GM19372 (cell line): Measurements from ENCODE around the gene TMEM164.

ENCODE experiments used
- ATAC-seq: cut with Tn5 transposase; IDR thresholded peaks from one replicate; pipeline ENCODE4 v1.9.1; 2021; ENCODE audit warnings: mild to moderate bottlenecking, low read depth, moderate library complexity; ENCODE audit not compliant: unreplicated experiment

The TMEM164 gene

DNA sequence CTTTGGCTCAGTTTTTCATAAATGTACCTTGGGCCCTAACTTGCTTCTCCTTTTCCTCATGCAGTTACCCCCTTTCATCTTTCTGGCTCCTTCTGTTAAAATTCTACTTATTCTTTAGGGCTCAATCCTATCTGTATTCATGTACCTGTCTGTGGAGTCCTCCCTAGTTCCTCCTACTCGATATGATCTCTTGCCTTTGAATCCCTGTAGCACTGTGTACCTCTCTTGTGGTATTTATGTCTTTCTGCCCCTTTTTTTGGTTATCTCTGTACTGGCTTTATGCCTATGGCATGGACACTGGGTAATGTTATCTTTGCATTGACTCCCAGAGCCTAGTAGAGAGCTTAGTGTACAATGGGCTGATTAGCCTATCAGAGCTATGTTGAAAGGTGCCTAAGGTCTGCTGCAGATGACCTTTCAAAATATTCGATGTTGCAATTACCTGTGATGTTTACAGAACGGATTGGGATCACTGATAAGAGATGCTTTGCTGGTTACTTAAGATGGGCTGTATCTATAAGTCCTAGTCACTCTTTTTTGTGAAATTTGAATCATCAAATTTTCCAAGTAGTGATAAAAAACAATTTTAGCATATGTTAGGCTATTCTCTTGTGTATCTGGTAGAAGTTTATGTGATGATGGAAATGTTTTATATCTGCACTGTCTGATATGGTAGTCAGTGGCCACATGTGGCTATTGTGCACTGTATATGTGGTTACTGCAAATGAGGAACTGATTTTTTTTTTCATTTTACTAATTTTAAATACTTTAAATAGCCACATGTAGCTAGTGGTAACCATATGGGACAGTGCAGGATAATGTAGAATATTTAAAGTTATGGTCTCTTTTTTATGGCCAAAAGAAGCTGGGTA lies 33.5 kb downstream of the TMEM164 start:
- no peak for ATAC-seq

DNA sequence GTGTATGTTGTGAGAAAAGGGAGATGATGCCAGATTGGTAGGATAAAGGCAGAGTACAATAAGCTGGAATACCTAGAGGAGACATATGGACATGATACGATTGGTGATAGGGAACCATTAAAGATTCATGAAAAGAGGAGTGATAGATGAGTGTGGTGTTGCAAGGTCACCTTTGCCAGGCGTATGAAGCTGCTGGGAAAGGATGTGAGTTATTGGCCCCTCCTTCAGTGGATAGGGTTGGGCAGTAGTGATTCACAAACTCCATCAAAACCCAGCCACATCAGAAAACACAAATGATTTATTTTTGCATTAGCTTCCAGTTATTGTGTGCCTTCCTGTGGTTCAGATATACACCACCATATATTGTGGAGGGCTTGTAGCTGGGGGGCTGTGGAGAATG lies 34.3 kb downstream of the TMEM164 start:
- no peak for ATAC-seq

DNA sequence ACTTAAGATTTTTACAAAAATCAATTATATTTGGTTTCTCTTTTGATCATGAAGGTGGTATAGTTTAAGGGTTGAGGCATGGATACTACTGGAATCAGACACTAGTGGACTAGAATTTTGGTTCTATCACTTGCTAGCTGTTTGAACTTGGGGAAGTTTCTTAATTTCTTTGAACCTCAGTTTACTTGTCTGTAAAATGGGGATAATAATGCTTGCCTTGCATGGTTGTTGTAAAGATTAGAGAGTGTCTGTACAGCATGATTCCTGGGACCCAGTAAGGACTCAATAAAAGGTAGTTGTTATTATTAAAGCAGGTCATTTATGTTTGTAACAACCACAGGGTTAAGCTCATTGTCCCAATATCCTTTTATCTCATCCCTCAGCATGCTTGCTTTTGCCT lies 36.0 kb downstream of the TMEM164 start:
- ATAC-seq = no peak

DNA sequence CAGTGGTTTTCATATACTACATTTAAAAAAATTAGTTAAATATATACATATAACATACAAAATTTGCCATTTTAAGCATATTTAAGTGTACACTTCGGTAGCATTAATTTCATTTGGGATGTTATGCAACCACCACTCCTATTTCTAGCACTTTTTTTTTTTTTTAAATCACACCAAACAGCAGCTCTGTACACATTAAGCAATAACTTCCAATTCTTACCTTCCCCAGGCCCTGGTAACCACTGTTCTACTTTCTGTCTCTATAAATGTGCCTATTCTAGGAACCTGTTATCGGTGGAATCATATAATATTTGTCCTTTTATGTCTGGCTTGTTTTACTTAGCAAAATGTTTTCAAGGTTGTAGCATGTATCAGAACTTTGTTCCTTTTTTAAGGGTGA lies 39.1 kb downstream of the TMEM164 start:
- no peak for ATAC-seq

DNA sequence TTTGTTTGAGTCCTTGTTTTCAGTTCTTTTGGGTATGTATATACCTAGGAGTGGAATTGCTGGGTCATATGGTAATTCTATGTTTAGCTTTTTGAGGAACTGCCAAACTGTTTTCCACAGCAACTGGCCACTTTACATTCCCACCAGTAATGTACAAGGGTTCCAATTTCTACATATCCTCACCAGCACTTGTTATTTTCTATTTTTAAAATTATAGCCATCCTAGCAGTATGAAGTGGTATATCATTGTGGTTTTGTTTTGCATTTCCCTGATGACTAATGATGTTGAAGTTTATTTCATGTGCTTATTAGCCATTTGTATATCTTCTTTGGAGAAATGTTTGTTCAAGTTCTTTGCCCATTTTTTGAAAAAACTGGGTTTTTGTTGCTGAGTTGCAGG lies 39.6 kb downstream of the TMEM164 start:
- no peak for ATAC-seq

DNA sequence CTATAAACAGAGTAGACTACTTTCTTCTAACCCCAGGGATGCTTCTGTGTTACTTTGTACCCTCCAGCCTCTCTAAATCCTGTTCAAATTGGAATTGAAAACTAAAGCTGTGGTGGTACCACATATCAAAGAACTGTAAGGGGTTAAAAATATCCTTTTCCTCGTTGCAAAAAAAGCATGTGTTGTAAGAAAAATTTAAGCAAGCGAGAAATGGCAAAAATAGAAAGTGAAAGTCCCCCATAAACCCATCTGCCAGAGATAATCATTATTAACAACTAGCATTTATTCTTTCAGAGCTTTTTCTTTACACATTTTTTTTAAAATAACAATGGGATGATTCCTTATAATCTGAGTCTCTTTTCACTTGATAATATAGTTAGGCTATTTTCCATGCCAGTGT lies 40.6 kb downstream of the TMEM164 start:
- no peak for ATAC-seq

DNA sequence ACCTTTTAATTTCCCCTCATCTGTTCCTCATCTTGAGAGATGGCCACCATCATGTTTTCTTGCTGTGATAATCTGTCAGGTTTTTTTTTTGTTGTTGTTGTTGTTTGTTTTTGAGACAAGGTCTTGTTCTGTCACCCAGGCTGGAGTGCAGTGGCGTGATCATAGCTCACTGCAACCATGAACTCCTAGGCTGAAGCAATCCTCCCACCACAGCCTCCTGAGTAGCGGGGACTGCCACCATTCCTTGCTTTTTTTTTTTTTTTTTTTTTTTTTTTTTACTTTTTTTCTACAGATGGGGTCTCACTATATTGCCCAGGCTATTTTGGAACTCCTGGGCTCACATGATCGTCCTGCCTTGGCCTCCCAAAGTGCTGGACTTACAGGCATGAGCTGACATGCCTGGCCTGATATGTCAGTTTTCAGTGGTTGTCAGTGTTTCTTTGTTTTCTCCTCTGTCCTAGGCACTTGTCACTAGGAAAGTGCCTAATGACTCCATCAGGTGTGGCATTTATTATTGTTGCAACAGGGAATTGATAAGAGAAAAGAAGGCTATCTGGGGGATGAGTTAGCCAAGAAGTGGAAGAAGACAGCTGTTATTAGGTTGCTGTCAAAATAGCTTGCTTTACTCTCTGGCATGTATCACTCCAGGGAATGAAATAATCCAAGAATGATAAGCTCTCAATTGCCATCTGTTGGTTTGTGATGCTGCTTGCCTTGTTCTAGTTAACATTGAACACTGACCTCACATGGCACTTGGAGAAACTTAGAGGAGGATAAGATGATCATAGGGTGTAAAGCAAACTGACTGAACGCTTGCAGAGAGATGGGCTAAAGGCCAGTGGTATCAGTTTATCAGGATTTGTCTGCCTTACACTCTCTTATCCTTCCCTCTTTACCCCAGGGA lies 41.7 kb downstream of the TMEM164 start:
- ATAC-seq = no peak

DNA sequence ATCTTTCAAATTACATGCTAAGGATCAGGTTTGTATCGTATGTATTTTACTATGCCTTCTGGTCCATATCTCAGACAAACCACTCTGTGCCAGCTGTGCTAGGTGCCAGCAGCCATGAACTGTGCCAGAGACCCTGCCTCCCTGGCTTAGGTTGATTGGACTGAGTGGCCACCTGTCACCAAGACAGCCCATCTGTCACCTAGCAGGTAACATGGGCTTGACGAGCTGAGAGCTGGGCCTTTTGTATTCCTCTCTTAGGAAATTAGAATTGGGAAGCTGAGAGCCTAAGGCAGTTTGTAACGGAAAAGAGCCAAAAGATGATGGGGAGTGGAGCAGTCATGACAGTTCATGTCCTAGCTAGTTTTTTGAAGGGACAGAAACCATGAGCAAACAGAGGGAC lies 42.5 kb downstream of the TMEM164 start:
- no peak for ATAC-seq

DNA sequence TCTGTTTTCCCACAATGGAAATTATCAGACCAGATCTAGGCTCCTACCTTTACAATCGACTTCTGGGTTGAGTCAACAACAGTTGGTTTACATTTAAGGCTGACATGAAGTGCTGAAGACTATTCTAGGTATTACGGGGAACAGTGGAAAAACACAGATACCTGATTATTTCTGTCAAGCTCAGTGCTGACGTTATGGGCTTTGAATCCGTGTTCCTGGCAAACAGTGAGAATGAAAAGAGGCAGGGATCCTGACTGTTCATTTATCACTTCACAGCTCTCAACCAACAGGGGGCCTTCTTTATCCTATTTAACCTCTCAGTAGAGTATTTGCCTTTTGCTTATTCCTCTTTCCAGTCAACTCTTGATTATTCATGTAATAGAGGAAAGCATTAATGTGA lies 43.1 kb downstream of the TMEM164 start:
- ATAC-seq = no peak

DNA sequence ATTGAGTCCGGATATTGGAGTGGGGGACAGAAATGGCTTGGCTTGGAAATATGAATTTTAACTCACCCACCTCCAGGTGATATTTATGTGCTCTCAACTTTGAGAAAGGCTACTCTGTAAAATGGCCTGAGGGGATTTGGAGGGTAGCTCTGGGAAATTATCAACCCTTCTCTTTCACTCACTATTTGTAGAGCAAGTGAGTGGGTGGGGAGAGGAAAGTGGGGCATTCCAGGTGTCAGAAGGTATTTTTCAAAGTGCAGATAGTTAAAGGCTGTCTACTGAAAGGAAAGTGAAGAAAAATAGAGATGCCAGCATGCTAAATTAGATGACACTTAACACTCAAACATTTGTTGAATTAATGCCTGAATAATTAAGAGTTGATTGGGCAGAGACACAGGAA lies 44.1 kb downstream of the TMEM164 start:
- ATAC-seq = no peak

DNA sequence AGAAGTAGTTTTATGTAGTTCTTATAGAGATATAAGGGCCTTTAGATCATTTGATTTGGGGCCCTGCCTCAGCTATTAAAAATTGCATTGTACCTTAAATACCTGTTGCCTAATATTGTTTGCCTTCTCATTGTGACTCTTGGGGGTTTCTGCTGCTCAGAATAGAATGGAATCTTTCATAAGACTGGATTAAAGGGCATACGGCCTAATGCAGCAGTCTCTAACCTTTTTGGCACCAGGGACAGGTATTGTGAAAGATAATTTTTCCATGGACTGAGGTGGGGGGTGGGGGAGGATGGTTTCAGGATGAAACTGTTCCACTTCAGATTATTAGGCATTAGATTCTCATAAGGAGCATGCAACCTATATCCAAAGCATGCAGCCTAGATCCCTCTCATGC lies 46.2 kb downstream of the TMEM164 start:
- no peak for ATAC-seq

DNA sequence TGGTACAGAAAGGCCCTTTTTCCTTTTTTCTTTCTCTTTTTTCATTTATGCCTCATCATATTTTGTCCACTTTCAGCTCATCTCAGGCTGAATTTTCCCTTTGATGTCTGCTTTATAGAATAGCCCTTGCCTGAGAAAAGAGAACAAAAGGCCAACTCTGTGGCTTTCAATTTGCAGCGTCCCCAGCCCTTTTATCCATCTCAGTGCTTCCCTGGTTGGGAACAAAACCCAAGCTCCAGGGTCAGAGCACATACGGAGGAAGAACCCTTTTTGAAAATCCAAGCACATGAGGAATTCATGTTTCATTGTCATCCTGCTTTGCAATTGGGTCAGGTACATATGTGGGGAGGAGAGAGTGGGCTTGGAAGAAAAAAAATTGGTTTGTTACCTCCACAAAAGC lies 47.5 kb downstream of the TMEM164 start:
- ATAC-seq = no peak

DNA sequence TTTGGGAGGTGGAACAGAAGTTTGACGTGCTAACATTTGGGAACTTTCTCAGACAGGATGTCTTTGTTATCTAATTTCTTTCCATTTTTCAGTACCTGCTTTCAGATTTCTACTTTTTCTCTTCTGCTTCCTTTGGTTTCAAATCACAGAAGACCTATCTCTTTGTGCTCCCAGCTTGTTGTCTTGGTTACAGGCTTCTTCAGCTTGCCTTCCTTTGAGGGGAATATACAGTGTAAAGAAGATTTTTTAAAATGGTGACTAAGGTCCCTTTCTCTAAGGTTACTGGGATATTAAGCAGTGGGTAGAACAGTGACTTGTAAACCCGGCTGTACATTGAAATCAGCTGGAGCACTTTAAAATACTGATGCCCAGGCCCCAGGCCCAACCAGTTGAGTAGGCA lies 48.0 kb downstream of the TMEM164 start:
- ATAC-seq = no peak

DNA sequence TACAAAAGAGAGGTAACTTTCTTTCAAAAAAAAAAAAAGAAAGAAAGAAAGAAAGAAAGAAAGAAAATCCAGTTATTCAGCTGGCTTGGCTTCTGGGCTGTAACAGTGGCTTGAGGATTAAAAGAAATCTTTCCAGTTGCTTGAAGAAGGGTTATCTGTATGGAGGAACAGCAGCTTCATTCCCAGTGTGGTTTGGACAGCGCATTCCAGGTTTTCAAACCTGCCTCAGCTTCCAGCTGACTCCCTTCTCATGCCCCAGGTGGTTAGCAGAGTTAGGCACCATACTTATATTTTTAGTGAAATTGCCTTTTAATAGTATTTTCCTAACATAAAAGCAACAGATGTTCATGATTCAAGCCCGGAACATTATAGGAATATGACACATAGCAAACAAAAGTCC lies 48.6 kb downstream of the TMEM164 start:
- ATAC-seq = no peak

DNA sequence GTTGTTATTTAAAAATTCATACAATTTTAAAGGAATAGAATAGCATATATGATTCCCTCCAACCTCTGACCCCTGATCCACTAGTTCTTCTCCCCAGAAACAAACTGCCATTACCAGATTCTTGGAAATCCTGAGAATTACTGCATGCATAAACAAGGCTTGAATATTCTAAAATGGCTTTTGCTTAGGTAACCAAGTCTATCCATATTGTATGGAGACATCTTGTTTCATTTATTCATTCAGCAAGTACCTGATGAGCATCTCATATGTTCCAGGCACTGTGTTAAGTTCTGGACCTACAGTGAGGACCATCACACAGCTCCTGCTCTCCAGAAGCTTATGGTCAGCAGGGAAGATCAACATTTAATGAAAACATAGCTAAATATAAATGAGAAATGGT lies 49.4 kb downstream of the TMEM164 start:
- ATAC-seq = no peak

DNA sequence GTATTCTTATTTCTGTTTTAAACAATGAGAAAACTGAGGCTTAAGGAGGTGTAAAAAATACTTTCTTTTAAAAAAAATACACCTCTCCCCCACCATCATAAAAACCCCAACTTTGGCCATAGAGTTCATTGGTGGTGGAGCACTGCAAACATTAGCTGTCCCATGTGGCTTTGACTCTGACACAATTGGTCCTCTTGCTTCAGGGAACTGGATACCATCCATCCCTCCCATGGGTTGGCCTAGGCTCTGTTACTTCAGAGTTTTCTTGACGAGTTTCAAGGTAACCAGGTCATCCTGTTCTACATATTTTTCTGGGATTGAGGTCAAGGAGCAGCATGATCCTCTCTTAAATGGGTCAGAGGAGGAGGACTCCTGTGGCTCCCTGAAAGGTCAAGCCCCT lies 50.5 kb downstream of the TMEM164 start:
- no peak for ATAC-seq

DNA sequence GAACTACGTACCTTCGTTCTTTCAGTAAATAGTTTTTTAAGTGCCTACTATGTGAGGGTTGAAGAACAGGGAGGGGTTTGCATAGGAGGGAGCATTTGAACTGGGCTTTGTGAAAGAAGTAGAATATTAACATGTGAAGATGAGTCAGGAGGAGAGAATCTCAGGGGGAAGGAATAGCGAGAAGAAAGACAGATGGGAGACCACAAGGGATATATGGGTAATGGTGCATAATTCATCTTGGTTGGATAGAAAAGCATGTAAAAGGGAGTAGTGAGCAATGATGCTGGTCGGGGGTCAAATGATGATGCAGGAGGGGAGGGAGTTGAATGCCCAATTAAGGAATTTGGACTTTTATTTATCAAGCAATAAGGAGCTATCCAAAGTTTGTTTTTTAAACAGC lies 52.7 kb downstream of the TMEM164 start:
- no peak for ATAC-seq

DNA sequence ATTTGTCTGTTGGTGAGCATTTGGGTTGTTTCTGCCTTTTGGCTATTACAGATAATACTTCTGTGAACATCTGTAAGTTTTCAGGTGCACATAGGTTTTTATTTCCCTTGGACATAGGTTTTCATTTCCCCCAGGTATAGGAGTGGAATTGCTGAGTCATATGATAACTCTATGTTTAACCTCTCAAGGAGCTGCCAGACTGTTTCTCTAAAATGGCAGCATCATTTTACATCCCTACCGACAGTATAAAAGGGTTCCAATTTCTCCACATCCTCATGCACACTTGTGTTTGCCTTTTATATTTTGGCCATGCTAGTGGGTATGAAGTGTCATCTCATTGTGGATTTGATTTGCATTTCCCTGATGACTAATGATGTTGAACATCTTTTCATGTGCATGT lies 53.5 kb downstream of the TMEM164 start:
- ATAC-seq = no peak

DNA sequence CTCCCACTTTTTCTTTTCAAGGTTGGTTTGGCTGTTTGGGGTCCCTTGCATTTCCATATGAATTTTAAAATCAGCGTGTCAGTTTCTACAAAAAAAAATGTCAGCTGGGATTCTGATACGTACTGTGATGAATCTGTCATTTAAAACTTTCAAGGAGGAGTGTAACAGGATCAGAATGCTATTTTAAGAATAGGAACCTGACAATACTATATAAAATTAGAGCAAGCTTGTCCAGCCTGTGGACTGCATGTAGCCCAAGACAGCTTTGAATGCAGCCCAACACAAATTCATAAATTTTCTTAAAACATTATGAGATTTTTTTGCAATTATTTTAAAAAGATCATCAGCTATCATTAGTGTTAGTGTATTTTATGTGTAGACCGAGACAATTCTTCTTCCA lies 56.5 kb downstream of the TMEM164 start:
- no peak for ATAC-seq

DNA sequence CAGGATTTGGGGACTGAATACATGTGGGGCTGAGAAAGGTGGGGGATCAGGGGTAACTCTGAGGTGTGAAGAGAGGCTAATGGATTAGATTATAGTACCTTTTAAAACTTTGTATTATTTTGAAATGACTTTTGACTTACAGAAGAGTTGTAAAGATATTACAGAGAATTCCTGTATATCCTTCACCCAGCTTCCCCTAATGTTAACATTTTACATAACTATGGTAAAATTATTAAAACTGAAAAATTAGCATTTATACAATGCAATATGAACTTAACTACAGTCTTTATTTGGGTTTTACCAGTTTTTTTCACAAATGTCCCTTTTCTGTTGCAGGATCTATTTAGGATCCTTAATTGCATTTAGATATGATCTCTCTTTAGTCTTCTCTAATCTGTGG lies 57.4 kb downstream of the TMEM164 start:
- ATAC-seq = no peak

DNA sequence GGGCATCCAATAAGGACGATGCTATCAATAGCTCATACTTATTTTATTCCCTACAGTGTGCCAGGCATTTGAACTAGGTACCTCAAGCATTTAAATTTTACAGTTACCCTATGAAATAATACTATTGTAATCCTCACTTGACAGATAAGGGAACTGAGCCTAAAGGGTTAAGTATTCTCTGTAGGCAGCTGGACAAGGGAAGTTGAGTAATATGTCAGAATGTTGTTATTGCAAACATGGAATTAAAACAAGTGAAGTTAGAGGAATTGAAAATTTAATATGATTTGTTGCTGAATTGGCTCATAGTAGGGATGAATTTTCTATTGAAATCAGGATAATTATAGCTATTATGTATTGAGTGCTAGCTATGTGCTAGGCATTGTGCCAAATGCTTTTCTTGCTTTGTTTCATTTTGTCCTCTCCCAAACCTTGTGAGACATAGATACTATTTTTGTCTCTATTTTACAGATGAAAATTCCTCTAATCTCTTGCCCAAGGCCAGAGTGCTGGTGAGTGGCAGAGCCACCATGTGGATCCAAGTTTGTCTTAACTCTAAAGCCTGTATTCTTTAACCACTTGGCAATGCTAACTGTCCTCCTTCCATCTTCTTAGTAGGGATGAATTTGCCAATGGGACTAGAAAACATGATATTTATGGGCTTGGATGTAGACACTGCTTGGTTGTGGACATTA lies 58.1 kb downstream of the TMEM164 start:
- ATAC-seq = no peak
